Mesothelial cell of epicardium (in vitro differentiated cells): ENCODE results near the gene ACBD5. TPM values are rescaled to one million over a fixed set of nuclear protein-coding genes. Genes with fewer than 3 reads are reported as not detected.
"Not testable (repeated sequence)": the region's sequence is repeated elsewhere in the genome, so short reads cannot be mapped to it uniquely, and the experiment has no call there.

Experiments used
- DNase-seq, 2 experiments: peaks; one replicate each; pipeline ENCODE4 v3.0.0; 2021; ENCODE audit warnings: low spot score in 2 of 2; ENCODE audit not compliant: unreplicated experiment in 2 of 2
- H3K27ac Mint-ChIP-seq: 2 replicates; pipeline ENCODE4 v1.8.0; 2021; ENCODE audit warnings: mixed read lengths
- H3K27me3 Mint-ChIP-seq: 2 replicates; pipeline ENCODE4 v1.8.0; 2021; ENCODE audit warnings: low read depth, mixed read lengths
- H3K36me3 Mint-ChIP-seq: 2 replicates; pipeline ENCODE4 v1.8.0; 2021; ENCODE audit warnings: mixed read lengths
- H3K4me1 Mint-ChIP-seq: 2 replicates; pipeline ENCODE4 v1.8.0; 2021; ENCODE audit warnings: mixed read lengths
- H3K4me3 Mint-ChIP-seq: 2 replicates; pipeline ENCODE4 v1.8.0; 2021; ENCODE audit warnings: mild to moderate bottlenecking, moderate library complexity, mixed read lengths
- H3K9me3 Mint-ChIP-seq: 2 replicates; pipeline ENCODE4 v1.8.0; 2021; ENCODE audit warnings: mixed read lengths
- CTCF ChIP-seq: fragments of 200-600 bp; sonication (generic); IDR thresholded peaks from one replicate; pipeline ENCODE4 v1.5.0; 2021; ENCODE audit warnings: antibody characterized with exemption; ENCODE audit not compliant: unreplicated experiment
- total RNA-seq: library from RNA; stranded (reverse); gene quantifications from 3 replicates; pipeline ENCODE4 v1.2.1, GENCODE V29; 2021

The ACBD5 gene
- total RNA-seq, 1 donor from 2014 or later: 21.2 TPM

- TF ChIP-seq CTCF: no peak
- Mint-ChIP-seq H3K36me3 (peaks cover 3% of the 10 kb centered on the region), H3K4me3 (peak overlapping the region; percentile 90), H3K27me3 (peaks cover 4% of the 10 kb centered on the region), H3K27ac (peak overlapping the region; percentile 99), H3K9me3 (no peaks in the 10 kb centered on the region), H3K4me1 (peaks cover 30% of the 10 kb centered on the region)
- DNase-seq: peak in 1 of 2 experiments; percentile 56
Observed at GRCh38 chr10:27242951-27243551, 2.5 kb upstream of the ACBD5 start.

- H3K36me3 Mint-ChIP-seq: peaks cover 3% of the 10 kb centered on the region
- peak overlapping the region; percentile 90 for H3K4me3 Mint-ChIP-seq
- peak overlapping the region; percentile 99 for H3K27ac Mint-ChIP-seq
- peaks cover 30% of the 10 kb centered on the region for H3K4me1 Mint-ChIP-seq
- DNase-seq: no peak
- no peaks in the 10 kb centered on the region for H3K9me3 Mint-ChIP-seq
- H3K27me3 Mint-ChIP-seq: peaks cover 4% of the 10 kb centered on the region
- no peak for TF ChIP-seq CTCF
Observed at GRCh38 chr10:27242473-27242950, 1.9 kb upstream of the ACBD5 start.

GRCh38 chr10:27241652-27242472 lies 1.3 kb upstream of the ACBD5 start:
- peaks cover 3% of the 10 kb centered on the region for H3K36me3 Mint-ChIP-seq
- peak overlapping the region; percentile 99 for H3K27ac Mint-ChIP-seq
- peak overlapping the region; percentile 90 for H3K4me3 Mint-ChIP-seq
- no peaks in the 10 kb centered on the region for H3K9me3 Mint-ChIP-seq
- peaks cover 4% of the 10 kb centered on the region for H3K27me3 Mint-ChIP-seq
- TF ChIP-seq CTCF: peak; percentile 23
- peak; percentile 86 to 90 for DNase-seq
- H3K4me1 Mint-ChIP-seq: peaks cover 30% of the 10 kb centered on the region

- Mint-ChIP-seq H3K4me1 (peaks cover 30% of the 10 kb centered on the region), H3K27ac (peak overlapping the region; percentile 99), H3K9me3 (no peaks in the 10 kb centered on the region), H3K36me3 (peaks cover 3% of the 10 kb centered on the region), H3K27me3 (peaks cover 3% of the 10 kb centered on the region), H3K4me3 (peak overlapping the region; percentile 90)
- no peak for TF ChIP-seq CTCF
- DNase-seq: peak in 1 of 2 experiments; percentile 45
Observed at GRCh38 chr10:27241010-27241651, 534 bp upstream of the ACBD5 start.

GRCh38 chr10:27237531-27237930 lies 3.1 kb downstream of the ACBD5 start:
- not testable (repeated sequence) for H3K27ac Mint-ChIP-seq, H3K9me3 Mint-ChIP-seq, H3K27me3 Mint-ChIP-seq, H3K4me3 Mint-ChIP-seq, DNase-seq, H3K36me3 Mint-ChIP-seq
- H3K4me1 Mint-ChIP-seq: peaks cover 18% of the 10 kb centered on the region

- H3K9me3 Mint-ChIP-seq, H3K27ac Mint-ChIP-seq, H3K36me3 Mint-ChIP-seq, H3K27me3 Mint-ChIP-seq, DNase-seq, H3K4me3 Mint-ChIP-seq: not testable (repeated sequence)
- H3K4me1 Mint-ChIP-seq: peaks cover 18% of the 10 kb centered on the region
Observed at GRCh38 chr10:27236589-27237128, 3.9 kb downstream of the ACBD5 start.
